Kidney (tissue), 14 donors: Measurements from ENCODE around the gene INVS. TPM values are rescaled to one million over a fixed set of nuclear protein-coding genes. Genes with fewer than 3 reads are reported as not detected.

Source experiments
- DNase-seq, 5 donors: peaks; one replicate each; pipeline ENCODE4 v3.0.0-alpha.2; 2013 to 2020
- FAIRE-seq: peaks from 2 replicates; lab custom pipeline; 2012; peaks lifted over from hg19 to GRCh38; lab: Jason Lieb, UNC
- H3K27ac ChIP-seq, 2 donors: one replicate each; pipeline ENCODE4 v1.7.0; 2013; ENCODE audit warnings: low read depth in 2 of 2, low read length in 2 of 2, inconsistent platforms in 1 of 2
- H3K27me3 ChIP-seq: one replicate; pipeline ENCODE4 v1.7.1; 2013; ENCODE audit warnings: low read length, inconsistent platforms; ENCODE audit not compliant: control insufficient read depth, insufficient read depth
- H3K36me3 ChIP-seq, 3 donors: one replicate each; pipeline versions ENCODE4 v1.7.0 to v1.7.1; 2013; ENCODE audit warnings: low read length in 3 of 3, control low read depth in 1 of 3, inconsistent platforms in 1 of 3; ENCODE audit not compliant: insufficient read depth in 3 of 3, control insufficient read depth in 2 of 3
- H3K4me1 ChIP-seq, 3 donors: one replicate each; pipeline versions ENCODE4 v1.7.0 to v1.7.1; 2013; ENCODE audit warnings: low read length in 3 of 3, inconsistent platforms in 1 of 3, low read depth in 1 of 3; ENCODE audit not compliant: control insufficient read depth in 2 of 3, insufficient read depth in 2 of 3
- H3K4me3 ChIP-seq, 3 donors: one replicate each; pipeline versions ENCODE4 v1.7.0 to v1.8.1; 2013; ENCODE audit warnings: low read length in 3 of 3, control low read depth in 1 of 3, inconsistent platforms in 1 of 3
- H3K9ac ChIP-seq, 3 donors: one replicate each; pipeline versions ENCODE4 v1.7.0 to v1.7.1; 2013; ENCODE audit warnings: low read length in 3 of 3, control low read depth in 1 of 3, inconsistent platforms in 1 of 3
- H3K9me3 ChIP-seq, 3 donors: one replicate each; pipeline versions ENCODE4 v1.7.0 to v1.7.1; 2013; ENCODE audit warnings: low read length in 3 of 3, control low read depth in 1 of 3, inconsistent platforms in 1 of 3; ENCODE audit not compliant: control insufficient read depth in 2 of 3, insufficient read depth in 1 of 3
- intact Hi-C: fragments of 100-400 bp; cut with DNase I; formaldehyde crosslinking; loops from one replicate; pipeline ENCODE4 v1.11.1; 2022
- polyA plus RNA-seq: library from polyadenylated mRNA; stranded (reverse); fragments of 350-450 nt; fragmentation: Illumina TruSeq; extraction: RNeasy Lipid Tissue Mini Kit (QIAGEN cat#74804); gene quantifications from one replicate; pipeline ENCODE4 v1.2.3, GENCODE V29; 2014; ENCODE audit warnings: low read depth, low replicate concordance; ENCODE audit not compliant: insufficient read depth
- total RNA-seq: library from RNA; stranded (reverse); fragmentation: NEBNext Ultra II Directional; extraction: Animal tissue kit (Norgen Biotek cat#: 25700); gene quantifications from one replicate; pipeline ENCODE4 v1.2.1, GENCODE V29; 2021
- TF ChIP-seq, protein P1 (sequence below): IDR thresholded peaks from 3 replicates; pipeline ENCODE4 v1.5.1; 2012; ENCODE audit warnings: mild to moderate bottlenecking, moderate library complexity, borderline replicate concordance; ENCODE audit not compliant: insufficient read depth; ENCODE audit errors: extremely low read depth
- donor health status: control.
- donor health status: control.
- donor health status: control.
- donor health status: control.
- donor health status: control.
- donor health status: DM: yes; HTN: yes; CAD: no.
- donor health status: Normal renal cell carcinoma (clear cell type).

INVS gene
- total and polyA plus RNA-seq, 2 donors from 2014 or later, result 7.1 to 19.7 TPM

GRCh38 chr9:100196828-100197227 is 97.8 kb downstream of the INVS start:
- Histone ChIP-seq H3K36me3 (no peaks in the 10 kb centered on the region), H3K4me1 (no peaks in the 10 kb centered on the region), H3K4me3 (no peak overlapping the region), H3K27me3 (no peaks in the 10 kb centered on the region), H3K9me3 (peaks cover 0 to 3% (median 0%) of the 10 kb centered on the region in 3 donors), H3K27ac (no peak overlapping the region), H3K9ac (no peak overlapping the region)
- intact Hi-C loops, result no loop called here
- DNase-seq (no peak), FAIRE-seq (no peak)
- TF ChIP-seq, protein P1, sequence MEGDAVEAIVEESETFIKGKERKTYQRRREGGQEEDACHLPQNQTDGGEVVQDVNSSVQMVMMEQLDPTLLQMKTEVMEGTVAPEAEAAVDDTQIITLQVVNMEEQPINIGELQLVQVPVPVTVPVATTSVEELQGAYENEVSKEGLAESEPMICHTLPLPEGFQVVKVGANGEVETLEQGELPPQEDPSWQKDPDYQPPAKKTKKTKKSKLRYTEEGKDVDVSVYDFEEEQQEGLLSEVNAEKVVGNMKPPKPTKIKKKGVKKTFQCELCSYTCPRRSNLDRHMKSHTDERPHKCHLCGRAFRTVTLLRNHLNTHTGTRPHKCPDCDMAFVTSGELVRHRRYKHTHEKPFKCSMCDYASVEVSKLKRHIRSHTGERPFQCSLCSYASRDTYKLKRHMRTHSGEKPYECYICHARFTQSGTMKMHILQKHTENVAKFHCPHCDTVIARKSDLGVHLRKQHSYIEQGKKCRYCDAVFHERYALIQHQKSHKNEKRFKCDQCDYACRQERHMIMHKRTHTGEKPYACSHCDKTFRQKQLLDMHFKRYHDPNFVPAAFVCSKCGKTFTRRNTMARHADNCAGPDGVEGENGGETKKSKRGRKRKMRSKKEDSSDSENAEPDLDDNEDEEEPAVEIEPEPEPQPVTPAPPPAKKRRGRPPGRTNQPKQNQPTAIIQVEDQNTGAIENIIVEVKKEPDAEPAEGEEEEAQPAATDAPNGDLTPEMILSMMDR, result no peak

DNA sequence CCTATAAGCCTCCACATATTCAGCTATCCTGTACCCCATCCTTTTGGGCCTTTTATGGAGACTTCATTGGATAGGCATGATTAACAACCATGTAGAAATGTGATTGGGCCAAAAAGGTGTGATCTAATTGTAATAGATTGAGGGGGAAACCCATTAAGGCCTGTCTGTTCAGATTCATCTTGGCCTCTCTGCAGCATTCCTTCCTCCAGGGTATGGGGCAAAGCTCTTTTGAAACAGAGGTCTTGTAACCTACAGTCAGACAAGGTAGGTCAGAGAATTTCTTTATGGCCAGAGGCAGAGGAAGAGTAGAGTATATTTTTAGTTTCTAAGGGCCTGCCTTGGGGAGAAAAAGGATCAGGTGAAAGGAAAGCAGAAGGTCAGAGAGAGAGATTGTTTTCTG is 98.5 kb downstream of the INVS start:
- intact Hi-C loops, result no loop called here
- Histone ChIP-seq H3K36me3 (no peaks in the 10 kb centered on the region), H3K9me3 (no peaks in the 10 kb centered on the region), H3K4me1 (no peaks in the 10 kb centered on the region), H3K27me3 (no peaks in the 10 kb centered on the region), H3K4me3 (no peak overlapping the region), H3K9ac (no peak overlapping the region), H3K27ac (no peak overlapping the region)
- FAIRE-seq, result no peak
- no peak for DNase-seq
- TF ChIP-seq, protein P1, result no peak

GRCh38 chr9:100202806-100203205 is 103.8 kb downstream of the INVS start:
- TF ChIP-seq, protein P1, result no peak
- H3K9me3 ChIP-seq, result no peaks in the 10 kb centered on the region
- peak in 2 of 5 donors; percentile 30 to 44 for DNase-seq
- no peaks in the 10 kb centered on the region for H3K27me3 ChIP-seq
- no peak overlapping the region for H3K4me3 ChIP-seq
- intact Hi-C loops, result no loop called here
- H3K36me3 ChIP-seq, result no peaks in the 10 kb centered on the region
- no peak for FAIRE-seq
- H3K9ac ChIP-seq, result no peak overlapping the region
- no peak overlapping the region for H3K27ac ChIP-seq
- H3K4me1 ChIP-seq, result no peaks in the 10 kb centered on the region

GRCh38 chr9:100204796-100205195 is 105.8 kb downstream of the INVS start:
- H3K27ac ChIP-seq, result no peak overlapping the region
- no peaks in the 10 kb centered on the region for H3K36me3 ChIP-seq
- intact Hi-C loops, result no loop called here
- H3K9ac ChIP-seq, result no peak overlapping the region
- H3K27me3 ChIP-seq, result no peaks in the 10 kb centered on the region
- no peaks in the 10 kb centered on the region for H3K4me1 ChIP-seq
- peak in 1 of 5 donors; percentile 21 for DNase-seq
- no peaks in the 10 kb centered on the region for H3K9me3 ChIP-seq
- TF ChIP-seq, protein P1, result no peak
- H3K4me3 ChIP-seq, result no peak overlapping the region
- FAIRE-seq, result peak; percentile 56
